ENCODE results near the gene SLC26A8.
"Not testable (repeated sequence)": the region's sequence is repeated elsewhere in the genome, so short reads cannot be mapped to it uniquely, and the experiment has no call there.

The SLC26A8 gene

GRCh38 chr6:35939259-35939658, 85.2 kb downstream of the SLC26A8 start:
- DNase-seq = not testable (repeated sequence)

DNA sequence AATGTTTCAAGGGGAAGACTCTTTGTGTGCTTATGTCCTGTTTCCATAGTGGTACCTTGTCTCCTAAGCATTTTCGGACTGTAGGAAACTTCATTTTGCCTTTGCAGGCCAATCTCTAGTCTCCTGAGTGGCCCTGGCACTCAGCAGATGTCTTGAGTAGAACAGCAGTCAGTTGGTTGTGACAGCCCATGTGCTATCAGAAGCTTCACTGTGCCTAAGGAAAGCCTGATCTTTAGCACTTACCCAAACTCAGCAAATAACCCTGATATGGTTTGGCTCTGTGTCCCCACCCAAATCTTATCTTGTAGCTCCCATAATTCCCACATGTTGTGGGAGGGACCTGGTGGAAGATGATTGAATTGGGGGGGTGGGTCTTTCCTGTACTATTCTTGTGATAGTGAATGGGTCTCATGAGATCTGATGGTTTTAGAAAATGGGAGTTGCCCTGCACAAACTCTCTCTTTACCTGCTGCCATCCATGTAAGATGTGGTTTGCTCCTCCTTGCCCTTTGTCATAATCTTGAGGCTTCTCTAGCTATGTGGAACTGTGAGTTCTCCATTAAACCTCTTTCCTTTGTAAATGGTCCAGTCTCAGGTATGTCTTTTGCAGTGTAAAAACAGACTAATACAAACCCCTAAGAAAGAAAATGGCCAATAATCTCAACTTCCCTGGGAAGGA, 87.6 kb downstream of the SLC26A8 start:
- no peak for DNase-seq

DNA sequence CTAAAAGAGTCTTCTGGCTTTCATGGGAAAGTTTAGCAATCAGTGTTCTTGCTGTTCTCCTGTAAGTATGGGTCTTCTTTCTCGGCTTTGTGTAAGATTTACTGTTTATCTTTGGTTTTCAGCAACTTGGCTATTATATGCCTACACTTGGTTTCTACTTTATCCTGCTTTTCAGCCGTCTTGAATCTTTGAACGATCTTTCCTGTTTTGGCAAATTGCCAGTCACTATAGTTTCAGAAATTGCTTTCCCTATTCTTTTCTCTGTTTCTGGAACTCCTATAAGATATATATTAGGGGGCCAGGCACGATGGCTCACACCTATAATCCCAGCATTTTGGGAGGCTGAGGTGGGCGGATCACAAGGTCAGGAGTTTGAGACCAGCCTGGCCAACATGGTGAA, 89.0 kb downstream of the SLC26A8 start:
- DNase-seq = no peak

GRCh38 chr6:35933844-35934243, 90.6 kb downstream of the SLC26A8 start:
- DNase-seq = no peak

- not testable (repeated sequence) for DNase-seq
Measured at GRCh38 chr6:35931873-35932272, 92.6 kb downstream of the SLC26A8 start.

DNA sequence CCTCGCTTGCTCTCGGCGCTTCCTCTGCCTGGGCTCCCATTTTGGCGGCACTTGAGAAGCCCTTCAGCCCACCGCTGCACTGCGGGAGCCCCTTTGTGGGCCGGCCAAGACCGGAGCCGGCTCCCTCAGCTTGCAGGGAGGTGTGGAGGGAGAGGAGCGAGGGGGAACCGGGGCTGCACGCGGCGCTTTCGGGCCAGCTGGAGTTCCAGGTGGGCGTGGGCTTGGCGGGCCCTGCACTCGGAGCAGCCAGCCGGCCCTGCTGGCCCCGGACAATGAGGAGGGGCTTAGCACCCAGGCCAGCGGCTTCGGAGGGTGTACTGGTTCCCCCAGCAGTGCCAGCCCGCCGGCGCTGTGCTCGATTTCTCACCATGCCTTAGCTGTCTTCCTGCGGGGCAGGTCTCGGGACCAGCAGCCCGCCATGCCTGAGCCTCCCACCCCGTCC, 93.3 kb downstream of the SLC26A8 start:
- no peak for DNase-seq

- DNase-seq = no peak
Measured at GRCh38 chr6:35929601-35930000, 94.8 kb downstream of the SLC26A8 start.

- DNase-seq = no peak
Measured at GRCh38 chr6:35926509-35927215, 97.8 kb downstream of the SLC26A8 start.

GRCh38 chr6:35925961-35926360, 98.5 kb downstream of the SLC26A8 start:
- no peak for DNase-seq

- no peak for DNase-seq
Measured at GRCh38 chr6:35924146-35924545, 100.3 kb downstream of the SLC26A8 start.

GRCh38 chr6:35922139-35922554, 102.3 kb downstream of the SLC26A8 start:
- no peak for DNase-seq

- DNase-seq = peak; percentile 86 to 88
Measured at GRCh38 chr6:35920793-35921732, 103.4 kb downstream of the SLC26A8 start, which contains the start of gene SRPK1. TSS of gene SRPK1 (minus strand) at chr6:35921098. CDS start at chr6:35921056, 42 bp downstream.

GRCh38 chr6:35919827-35920751, 104.4 kb downstream of the SLC26A8 start:
- peak; percentile 42 to 64 for DNase-seq

- DNase-seq = no peak
Measured at GRCh38 chr6:35919085-35919826, 105.2 kb downstream of the SLC26A8 start.

DNA sequence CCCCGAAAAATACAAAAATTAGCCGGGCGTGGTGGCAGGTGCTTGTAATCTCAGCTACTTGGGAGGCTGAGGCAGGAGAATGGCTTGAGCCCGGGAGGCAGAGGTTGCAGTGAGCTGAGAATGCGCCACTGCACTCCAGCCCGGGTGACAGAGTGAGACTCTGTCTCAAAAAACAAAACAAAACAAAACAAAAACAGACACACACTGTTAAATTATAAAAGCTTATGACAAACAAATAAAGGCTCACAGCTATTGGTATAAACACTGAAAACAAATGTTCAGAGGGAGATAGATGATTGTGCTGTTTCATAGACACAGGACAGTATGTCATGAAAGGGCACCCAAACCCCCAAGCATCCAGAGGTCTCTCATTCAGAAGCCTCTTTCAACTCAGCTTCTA, 107.5 kb downstream of the SLC26A8 start:
- DNase-seq = not testable (repeated sequence)

GRCh38 chr6:35916056-35916455, 108.4 kb downstream of the SLC26A8 start:
- no peak for DNase-seq

DNA sequence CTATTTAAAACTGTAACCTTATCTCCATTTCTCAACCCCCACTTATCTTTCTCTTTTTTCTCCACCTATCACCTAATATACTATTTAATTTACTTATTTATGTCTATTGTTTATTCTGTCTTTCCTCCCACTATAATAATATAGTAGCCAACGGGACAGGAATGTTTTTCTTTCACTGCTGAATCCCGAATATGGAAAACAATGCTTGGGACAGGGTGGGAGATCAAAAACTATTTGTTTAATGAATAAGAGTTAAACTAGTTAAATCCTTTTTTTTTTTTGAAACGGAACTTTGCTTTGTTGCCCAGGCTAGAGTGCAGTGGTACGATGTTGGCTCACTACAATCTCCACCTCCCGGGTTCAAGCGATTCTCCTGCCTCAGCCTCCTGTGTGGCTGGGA, 109.9 kb downstream of the SLC26A8 start:
- no peak for DNase-seq

DNA sequence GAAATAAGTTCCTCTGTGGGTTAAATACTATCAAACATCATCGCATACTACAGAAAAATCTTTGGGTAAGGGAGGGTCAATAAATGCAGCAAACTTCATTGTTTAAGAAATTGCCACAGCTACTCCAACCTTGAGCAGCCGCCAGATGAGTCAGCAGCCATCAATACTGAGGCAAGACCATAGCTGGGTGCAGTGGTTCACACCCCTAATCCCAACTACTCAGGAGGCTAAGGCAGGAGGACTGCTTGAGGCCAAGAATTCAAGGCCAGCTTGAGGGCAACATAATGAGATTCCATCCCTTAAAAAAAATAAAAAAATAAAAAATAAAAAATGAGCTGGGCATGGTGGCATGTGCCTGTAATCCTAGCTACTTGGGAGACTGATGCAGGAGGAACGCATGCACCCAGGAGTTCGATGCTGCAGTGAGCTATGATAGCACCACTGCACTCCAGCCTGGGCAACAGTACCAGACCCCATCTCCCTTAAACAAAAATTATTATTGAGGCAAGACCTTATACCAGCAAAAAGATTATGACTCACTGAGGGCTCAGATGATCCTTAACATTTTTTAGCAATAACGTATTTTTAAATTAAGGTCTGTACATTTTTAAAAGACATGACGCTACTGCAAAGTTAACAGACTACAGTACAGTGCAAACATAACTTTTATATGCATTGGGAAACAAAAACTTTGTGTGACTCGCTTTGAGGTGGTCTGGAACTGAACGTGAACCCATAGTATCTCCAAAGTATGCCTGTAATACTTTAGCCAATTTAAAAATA, 112.4 kb downstream of the SLC26A8 start:
- no peak for DNase-seq

DNA sequence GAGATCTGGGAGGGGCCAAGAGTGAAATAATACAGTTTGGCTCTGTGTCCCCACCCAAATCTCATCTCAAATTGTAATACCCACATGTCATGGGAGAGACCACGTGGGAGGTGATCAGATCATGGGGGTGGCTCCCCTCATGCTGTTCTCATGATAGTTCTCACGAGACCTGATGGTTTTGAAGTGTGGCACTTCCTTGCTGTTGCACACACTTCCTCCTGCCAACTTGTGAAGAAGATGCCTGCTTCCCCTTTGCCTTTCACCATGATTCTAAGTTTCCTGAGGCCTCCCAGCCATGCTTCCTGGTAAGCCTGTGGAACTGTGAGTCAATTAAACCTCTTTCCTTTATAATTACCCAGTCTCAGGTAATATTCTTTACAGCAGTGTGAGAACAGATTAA, 114.9 kb downstream of the SLC26A8 start:
- not testable (repeated sequence) for DNase-seq

DNA sequence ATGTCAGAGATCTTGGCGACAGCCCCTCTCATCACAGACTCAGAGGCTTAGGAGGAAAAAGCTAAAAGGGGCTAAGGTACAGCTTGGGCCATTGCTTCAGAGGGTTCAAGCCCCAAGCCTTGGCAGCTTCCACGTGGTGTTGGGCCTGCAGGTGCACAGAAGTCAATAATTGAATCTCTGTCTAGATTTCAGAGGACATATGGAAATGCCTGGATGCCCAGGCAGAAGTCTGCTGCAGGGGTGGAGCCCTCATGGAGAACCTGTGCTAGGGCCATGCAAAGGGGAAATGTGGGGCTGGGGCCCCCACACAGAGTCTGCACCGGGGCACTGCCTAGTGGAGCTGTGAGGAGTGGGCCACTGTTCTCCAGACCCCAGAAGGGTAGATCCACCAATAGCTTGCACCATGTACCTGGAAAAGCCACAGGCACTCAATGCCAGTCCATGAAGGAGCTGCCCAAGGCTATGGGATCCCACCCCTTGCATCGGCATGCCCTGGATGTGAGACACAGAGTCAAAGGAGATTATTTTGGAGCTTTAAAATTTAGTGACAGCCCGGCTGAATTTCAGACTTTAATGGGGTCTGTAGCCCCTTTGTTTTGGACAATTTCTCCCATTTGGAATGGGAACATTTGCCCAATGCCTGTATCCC, 115.6 kb downstream of the SLC26A8 start:
- not testable (repeated sequence) for DNase-seq

Measured in stimulated activated CD4-positive, alpha-beta T cell treated with anti-CD3 and anti-CD28 coated beads, Interleukin-4, amount 100 ng/mL, for 4 hours (primary cell).